Parathyroid adenoma (tissue), 2 donors: ENCODE results near the gene ISOC2.
A peak's percentile ranks its signal among the peaks of the same experiment; 100 is the strongest.
"Not testable (repeated sequence)": the region's sequence is repeated elsewhere in the genome, so short reads cannot be mapped to it uniquely, and the experiment has no call there.

Experiments
- H2AFZ ChIP-seq: fragments of 300-600 bp; sonication (generic); one replicate; pipeline ENCODE4 v1.7.0; 2017; ENCODE audit warnings: antibody characterized with exemption, mild to moderate bottlenecking
- H3K27ac ChIP-seq: fragments of 300-600 bp; sonication (generic); one replicate; pipeline ENCODE4 v1.7.0; 2017
- H3K27me3 ChIP-seq: fragments of 300-600 bp; sonication (generic); one replicate; pipeline ENCODE4 v1.7.0; 2017; ENCODE audit warnings: low read length; ENCODE audit not compliant: control insufficient read depth, insufficient read depth
- H3K36me3 ChIP-seq: fragments of 300-600 bp; sonication (generic); one replicate; pipeline ENCODE4 v1.7.0; 2017; ENCODE audit warnings: low read length; ENCODE audit not compliant: control insufficient read depth, insufficient read depth
- H3K4me1 ChIP-seq: fragments of 300-600 bp; sonication (generic); one replicate; pipeline ENCODE4 v1.7.0; 2017; ENCODE audit warnings: control low read depth
- H3K4me2 ChIP-seq: fragments of 300-600 bp; sonication (generic); one replicate; pipeline ENCODE4 v1.7.0; 2017; ENCODE audit warnings: low read length
- H3K4me3 ChIP-seq: fragments of 300-600 bp; sonication (generic); one replicate; pipeline ENCODE4 v1.7.0; 2017; ENCODE audit warnings: low read depth, low read length
- H3K79me2 ChIP-seq: fragments of 300-600 bp; sonication (generic); one replicate; pipeline ENCODE4 v1.7.0; 2017; ENCODE audit warnings: control low read depth
- H3K9ac ChIP-seq: fragments of 300-600 bp; sonication (generic); one replicate; pipeline ENCODE4 v1.7.0; 2017; ENCODE audit warnings: mild to moderate bottlenecking
- H3K9me3 ChIP-seq: fragments of 300-600 bp; sonication (generic); one replicate; pipeline ENCODE4 v1.7.0; 2017; ENCODE audit warnings: low read length; ENCODE audit not compliant: control insufficient read depth
- TF ChIP-seq, protein P1 (sequence below): fragments of 300-600 bp; sonication (generic); IDR thresholded peaks from one replicate; pipeline ENCODE4 v1.7.0; 2017; ENCODE audit warnings: antibody characterized with exemption, mild to moderate bottlenecking
- donor health status: primary hyperparathyroidism.

ISOC2 gene

DNA sequence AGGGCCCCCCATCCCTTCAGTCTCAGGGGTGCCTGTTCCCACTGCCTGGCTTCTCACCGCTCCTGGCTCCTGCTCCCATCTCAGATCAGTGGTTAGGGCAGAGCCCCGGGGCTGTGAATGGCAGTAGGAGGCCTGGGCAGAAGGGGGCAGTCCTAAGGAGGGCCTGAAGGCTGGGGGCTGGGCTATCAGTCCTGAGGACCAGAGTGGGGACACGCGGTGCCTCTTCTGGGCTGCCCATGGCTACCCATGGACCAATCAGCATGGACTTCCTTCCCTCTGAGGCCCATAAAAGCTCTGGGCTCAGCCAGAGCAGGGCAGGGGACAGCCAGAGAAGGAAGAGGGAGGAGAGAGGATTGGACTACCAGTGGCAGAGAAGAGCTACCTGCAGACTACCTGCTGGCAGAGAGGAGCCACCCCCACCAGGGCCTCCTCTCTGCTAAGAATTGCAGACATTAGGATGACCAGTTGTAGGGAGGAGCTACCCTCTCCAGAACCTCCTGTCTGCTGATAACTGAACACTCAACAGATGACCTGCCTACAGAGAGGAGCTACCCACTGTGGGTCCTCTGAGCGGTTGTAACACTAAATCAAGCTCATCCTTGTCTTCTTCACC, 41.7 kb downstream of the ISOC2 start:
- Histone ChIP-seq H3K36me3 (no peaks in the 10 kb centered on the region), H3K79me2 (no peaks in the 10 kb centered on the region), H3K9me3 (no peaks in the 10 kb centered on the region), H2AFZ (no peak overlapping the region), H3K27me3 (no peaks in the 10 kb centered on the region), H3K27ac (no peak overlapping the region), H3K4me1 (no peaks in the 10 kb centered on the region), H3K4me3 (no peak overlapping the region), H3K9ac (no peak overlapping the region), H3K4me2 (no peak overlapping the region)
- TF ChIP-seq, protein P1, sequence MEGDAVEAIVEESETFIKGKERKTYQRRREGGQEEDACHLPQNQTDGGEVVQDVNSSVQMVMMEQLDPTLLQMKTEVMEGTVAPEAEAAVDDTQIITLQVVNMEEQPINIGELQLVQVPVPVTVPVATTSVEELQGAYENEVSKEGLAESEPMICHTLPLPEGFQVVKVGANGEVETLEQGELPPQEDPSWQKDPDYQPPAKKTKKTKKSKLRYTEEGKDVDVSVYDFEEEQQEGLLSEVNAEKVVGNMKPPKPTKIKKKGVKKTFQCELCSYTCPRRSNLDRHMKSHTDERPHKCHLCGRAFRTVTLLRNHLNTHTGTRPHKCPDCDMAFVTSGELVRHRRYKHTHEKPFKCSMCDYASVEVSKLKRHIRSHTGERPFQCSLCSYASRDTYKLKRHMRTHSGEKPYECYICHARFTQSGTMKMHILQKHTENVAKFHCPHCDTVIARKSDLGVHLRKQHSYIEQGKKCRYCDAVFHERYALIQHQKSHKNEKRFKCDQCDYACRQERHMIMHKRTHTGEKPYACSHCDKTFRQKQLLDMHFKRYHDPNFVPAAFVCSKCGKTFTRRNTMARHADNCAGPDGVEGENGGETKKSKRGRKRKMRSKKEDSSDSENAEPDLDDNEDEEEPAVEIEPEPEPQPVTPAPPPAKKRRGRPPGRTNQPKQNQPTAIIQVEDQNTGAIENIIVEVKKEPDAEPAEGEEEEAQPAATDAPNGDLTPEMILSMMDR: no peak

- no peak overlapping the region for H3K9ac ChIP-seq
- no peaks in the 10 kb centered on the region for H3K4me1 ChIP-seq
- H3K9me3 ChIP-seq: no peaks in the 10 kb centered on the region
- no peaks in the 10 kb centered on the region for H3K27me3 ChIP-seq
- no peaks in the 10 kb centered on the region for H3K36me3 ChIP-seq
- H3K79me2 ChIP-seq: no peaks in the 10 kb centered on the region
- no peak overlapping the region for H3K27ac ChIP-seq
- TF ChIP-seq, protein P1: no peak
- H3K4me3 ChIP-seq: no peak overlapping the region
- no peak overlapping the region for H3K4me2 ChIP-seq
- H2AFZ ChIP-seq: no peak overlapping the region
Observed at GRCh38 chr19:55419103-55419502, 42.3 kb downstream of the ISOC2 start.

GRCh38 chr19:55418185-55418584, 43.3 kb downstream of the ISOC2 start:
- Histone ChIP-seq H3K27me3 (no peaks in the 10 kb centered on the region), H3K9ac (no peak overlapping the region), H3K4me1 (no peaks in the 10 kb centered on the region), H3K9me3 (no peaks in the 10 kb centered on the region), H3K4me3 (no peak overlapping the region), H3K79me2 (no peaks in the 10 kb centered on the region), H2AFZ (no peak overlapping the region), H3K4me2 (no peak overlapping the region), H3K27ac (no peak overlapping the region), H3K36me3 (no peaks in the 10 kb centered on the region)
- TF ChIP-seq, protein P1: peak; percentile 75

DNA sequence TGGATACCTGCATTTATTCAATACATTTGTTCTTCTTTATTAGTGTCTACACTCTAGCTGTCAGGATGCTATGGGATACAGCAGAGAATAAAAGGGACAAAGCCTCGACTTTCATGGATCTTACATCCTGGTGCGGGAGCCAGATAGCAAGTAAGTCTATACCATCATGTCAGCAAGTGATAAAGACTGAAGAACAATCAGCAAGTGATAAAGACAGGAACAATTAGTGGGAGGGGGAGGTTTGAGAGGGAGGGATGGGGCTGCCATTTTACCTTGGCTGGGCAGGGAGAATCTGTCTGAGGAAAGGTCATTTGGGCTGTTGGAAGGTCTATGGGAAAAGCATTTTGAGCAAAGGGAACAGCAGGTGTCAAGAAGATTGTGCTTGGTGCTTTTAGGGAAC, 51.3 kb downstream of the ISOC2 start:
- Histone ChIP-seq H2AFZ (no peak overlapping the region), H3K4me2 (no peak overlapping the region), H3K4me1 (peaks cover 4% of the 10 kb centered on the region), H3K79me2 (peaks cover 11% of the 10 kb centered on the region), H3K36me3 (no peaks in the 10 kb centered on the region), H3K4me3 (no peak overlapping the region), H3K9ac (no peak overlapping the region), H3K27ac (no peak overlapping the region), H3K27me3 (no peaks in the 10 kb centered on the region), H3K9me3 (no peaks in the 10 kb centered on the region)
- TF ChIP-seq, protein P1: no peak

DNA sequence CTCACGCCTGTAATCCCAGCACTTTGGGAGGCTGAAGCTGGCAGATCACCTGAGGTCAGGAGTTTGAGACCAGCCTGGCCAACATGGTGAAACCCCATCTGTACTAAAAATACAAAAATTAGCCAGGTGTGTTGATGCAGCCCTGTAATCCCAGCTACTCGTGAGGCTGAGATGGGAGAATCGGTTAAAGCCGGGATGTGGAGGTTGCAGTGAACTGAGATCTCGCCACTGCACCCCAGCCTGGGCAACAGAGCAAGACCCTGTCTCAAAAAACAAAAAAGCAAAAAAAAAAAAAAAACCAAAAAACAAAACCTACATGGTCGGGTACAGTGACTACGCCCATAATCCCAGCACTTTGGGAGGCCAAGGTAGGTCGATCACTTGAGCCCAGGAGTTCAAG, 52.3 kb downstream of the ISOC2 start:
- H3K9ac ChIP-seq, H3K27ac ChIP-seq, H3K4me3 ChIP-seq, H3K27me3 ChIP-seq, H3K4me2 ChIP-seq, H3K9me3 ChIP-seq, H3K4me1 ChIP-seq, H3K36me3 ChIP-seq: not testable (repeated sequence)
- Histone ChIP-seq H2AFZ (peak overlapping the region; percentile 87), H3K79me2 (peaks cover 11% of the 10 kb centered on the region)
